Calu3 (cell line): ENCODE data around the gene GLI3. TPM values are rescaled to one million over a fixed set of nuclear protein-coding genes. Genes with fewer than 3 reads are reported as not detected.

ENCODE experiments used
- BruUV-seq: library from RNA; stranded (reverse); fragments of 400-500 nt; replicated peaks from 2 replicates; lab custom pipeline; 2021; lab: Mats Ljungman, UMichigan
- CTCF ChIA-PET: fragments of 300-600 bp; sonication (Branson Sonifier 250); formaldehyde crosslinking; loops from one replicate; lab custom pipeline; 2022; ENCODE audit warnings: antibody characterized with exemption; lab: Charles Lee
- DNase-seq: peaks from one replicate; pipeline ENCODE4 v3.0.0; 2022
- H3K27ac Mint-ChIP-seq: one replicate; pipeline ENCODE4 v1.8.0; 2022; ENCODE audit warnings: mixed read lengths; ENCODE audit not compliant: unreplicated experiment
- H3K27me3 Mint-ChIP-seq: one replicate; pipeline ENCODE4 v1.8.0; 2022; ENCODE audit warnings: mixed read lengths; ENCODE audit not compliant: unreplicated experiment
- H3K36me3 Mint-ChIP-seq: one replicate; pipeline ENCODE4 v1.8.0; 2022; ENCODE audit warnings: mild to moderate bottlenecking, moderate library complexity, mixed read lengths; ENCODE audit not compliant: insufficient read depth, unreplicated experiment
- H3K4me1 Mint-ChIP-seq: one replicate; pipeline ENCODE4 v1.8.0; 2022; ENCODE audit warnings: mild to moderate bottlenecking, low read depth, mixed read lengths; ENCODE audit not compliant: unreplicated experiment
- H3K4me3 Mint-ChIP-seq: one replicate; pipeline ENCODE4 v1.8.0; 2022; ENCODE audit warnings: mild to moderate bottlenecking, low read depth, moderate library complexity, mixed read lengths; ENCODE audit not compliant: unreplicated experiment
- H3K9me3 Mint-ChIP-seq: one replicate; pipeline ENCODE4 v1.8.0; 2022; ENCODE audit warnings: low read depth, mixed read lengths; ENCODE audit not compliant: unreplicated experiment
- CTCF ChIP-seq: fragments of 200-600 bp; IDR thresholded peaks from one replicate; pipeline ENCODE4 v1.8.0; 2022; ENCODE audit warnings: antibody characterized with exemption; ENCODE audit not compliant: unreplicated experiment
- intact Hi-C: fragments of 100-400 bp; cut with micrococcal nuclease; formaldehyde crosslinking; loops from one replicate; pipeline ENCODE4 v1.10.0; 2022; ENCODE audit not compliant: unreplicated experiment
- total RNA-seq: library from RNA; stranded (reverse); gene quantifications from 2 replicates; pipeline ENCODE4 v1.2.3, GENCODE V29; 2022

GLI3 gene
- total RNA-seq, 1 experiment from 2014 or later: not detected

- H3K4me1 Mint-ChIP-seq: no peaks in the 10 kb centered on the region
- no peak overlapping the region for H3K4me3 Mint-ChIP-seq
- no TSS peak for BruUV-seq
- TF ChIP-seq CTCF: no peak
- intact Hi-C loops: no loop called here
- no peak for DNase-seq
- no peaks in the 10 kb centered on the region for H3K9me3 Mint-ChIP-seq
- no peaks in the 10 kb centered on the region for H3K36me3 Mint-ChIP-seq
- CTCF ChIA-PET: no interaction called here
- peaks cover 28% of the 10 kb centered on the region for H3K27me3 Mint-ChIP-seq
- H3K27ac Mint-ChIP-seq: no peak overlapping the region
Measured at GRCh38 chr7:42103020-42103419, 134.0 kb downstream of the GLI3 start.

GRCh38 chr7:42102301-42102700, 134.7 kb downstream of the GLI3 start:
- CTCF ChIA-PET: no interaction called here
- BruUV-seq: no TSS peak
- no peaks in the 10 kb centered on the region for H3K4me1 Mint-ChIP-seq
- no peak for TF ChIP-seq CTCF
- no peak overlapping the region for H3K4me3 Mint-ChIP-seq
- H3K9me3 Mint-ChIP-seq: no peaks in the 10 kb centered on the region
- no peak overlapping the region for H3K27ac Mint-ChIP-seq
- intact Hi-C loops: no loop called here
- no peaks in the 10 kb centered on the region for H3K36me3 Mint-ChIP-seq
- DNase-seq: no peak
- H3K27me3 Mint-ChIP-seq: peaks cover 25% of the 10 kb centered on the region

- Mint-ChIP-seq H3K27ac (no peak overlapping the region), H3K36me3 (no peaks in the 10 kb centered on the region), H3K4me3 (no peak overlapping the region), H3K9me3 (peaks cover 6% of the 10 kb centered on the region), H3K27me3 (peaks cover 36% of the 10 kb centered on the region), H3K4me1 (no peaks in the 10 kb centered on the region)
- no TSS peak for BruUV-seq
- intact Hi-C loops: no loop called here
- no peak for DNase-seq
- no peak for TF ChIP-seq CTCF
- CTCF ChIA-PET: no interaction called here
Measured at GRCh38 chr7:42100156-42100508, 136.9 kb downstream of the GLI3 start.

- DNase-seq: no peak
- Mint-ChIP-seq H3K27me3 (peaks cover 41% of the 10 kb centered on the region), H3K27ac (no peak overlapping the region), H3K4me3 (no peak overlapping the region), H3K9me3 (peaks cover 6% of the 10 kb centered on the region), H3K4me1 (no peaks in the 10 kb centered on the region), H3K36me3 (no peaks in the 10 kb centered on the region)
- CTCF ChIA-PET: interaction anchor here (0.6 kb wide), 1 partner anchor 1817 kb away, joined by 4 read pairs; no protein-coding TSS in a partner anchor
- intact Hi-C loops: no loop called here
- no peak for TF ChIP-seq CTCF
- BruUV-seq: no TSS peak
Measured at GRCh38 chr7:42099470-42100155, 137.4 kb downstream of the GLI3 start.
